ENCODE results near the gene GRP. TPM values are rescaled to one million over a fixed set of nuclear protein-coding genes. Genes with fewer than 3 reads are reported as not detected.

GRP gene
- total and polyA plus RNA-seq, 4 donors = not detected

- 9% methylated on average over 4 of the region's 4 CpGs for WGBS
- H3K9me3 ChIP-seq (ENCODE audit: control insufficient read depth in 4 of 4, low read length in 3 of 4) = no peaks in the 10 kb centered on the region
- no peak overlapping the region for H3K9ac ChIP-seq (ENCODE audit: low read depth in 1 of 2, low read length in 2 of 2)
- DNase-seq (ENCODE audit: low spot score) = no peak
- H3K4me3 ChIP-seq (ENCODE audit: low read depth in 1 of 3, low read length in 3 of 3) = no peak overlapping the region
- H3K27ac ChIP-seq (ENCODE audit: low read depth in 1 of 2, low read length in 2 of 2) = no peak overlapping the region
- peaks cover 5 to 28% (median 17%) of the 10 kb centered on the region in 4 donors for H3K27me3 ChIP-seq (ENCODE audit: control insufficient read depth in 4 of 4, insufficient read depth in 4 of 4, low read length in 3 of 4)
- H3K4me1 ChIP-seq (ENCODE audit: control insufficient read depth in 4 of 4, insufficient read depth in 4 of 4, low read length in 3 of 4) = peaks cover 8 to 33% (median 13%) of the 10 kb centered on the region in 4 donors
- no peak for TF ChIP-seq RAD21 (IDR thresholded peaks at IDR 0.05)
- TF ChIP-seq TAF1 (conservative IDR thresholded peaks at IDR 0.05) = no peak
- no peak for TF ChIP-seq FOXA2 (IDR thresholded peaks at IDR 0.05)
- TF ChIP-seq HNF4G (IDR thresholded peaks at IDR 0.05) = no peak
- TF ChIP-seq SP1 (IDR thresholded peaks at IDR 0.05) = no peak
- TF ChIP-seq FOXA1 (IDR thresholded peaks at IDR 0.05) = no peak
- TF ChIP-seq RXRA (IDR thresholded peaks at IDR 0.05) = no peak
- TF ChIP-seq MAX (IDR thresholded peaks at IDR 0.05) = no peak
- TF ChIP-seq EGR1 (IDR thresholded peaks at IDR 0.05; ENCODE audit: low read depth in 2 of 2) = no peak
- TF ChIP-seq ATF3 (IDR thresholded peaks at IDR 0.05) = no peak
- no peaks in the 10 kb centered on the region for H3K36me3 ChIP-seq (ENCODE audit: control insufficient read depth in 4 of 4, insufficient read depth in 3 of 4, low read depth in 1 of 4, low read length in 3 of 4)
These were observed 50.8 kb downstream of the GRP start for GRCh38 chr18:59270689-59271257.

- no peak for TF ChIP-seq FOXA2 (IDR thresholded peaks at IDR 0.05)
- TF ChIP-seq REST (IDR thresholded peaks at IDR 0.05) = no peak
- no peak for TF ChIP-seq GABPA (IDR thresholded peaks at IDR 0.05 in 1 of 2, conservative IDR thresholded peaks at IDR 0.05 in 1 of 2)
- H3K9me3 ChIP-seq (ENCODE audit: control insufficient read depth in 4 of 4, low read length in 3 of 4) = no peaks in the 10 kb centered on the region
- H3K27me3 ChIP-seq (ENCODE audit: control insufficient read depth in 4 of 4, insufficient read depth in 4 of 4, low read length in 3 of 4) = peaks cover 5 to 28% (median 19%) of the 10 kb centered on the region in 4 donors
- no peak overlapping the region for H3K4me3 ChIP-seq (ENCODE audit: low read depth in 1 of 3, low read length in 3 of 3)
- no peak overlapping the region for H3K9ac ChIP-seq (ENCODE audit: low read depth in 1 of 2, low read length in 2 of 2)
- DNase-seq (ENCODE audit: low spot score) = no peak
- 15% methylated on average over 14 of the region's 14 CpGs for WGBS
- no peaks in the 10 kb centered on the region for H3K36me3 ChIP-seq (ENCODE audit: control insufficient read depth in 4 of 4, insufficient read depth in 3 of 4, low read depth in 1 of 4, low read length in 3 of 4)
- H3K4me1 ChIP-seq (ENCODE audit: control insufficient read depth in 4 of 4, insufficient read depth in 4 of 4, low read length in 3 of 4) = peaks cover 8 to 33% (median 13%) of the 10 kb centered on the region in 4 donors
- no peak overlapping the region for H3K27ac ChIP-seq (ENCODE audit: low read depth in 1 of 2, low read length in 2 of 2)
These were observed 51.8 kb downstream of the GRP start for GRCh38 chr18:59271606-59272220.

DNA sequence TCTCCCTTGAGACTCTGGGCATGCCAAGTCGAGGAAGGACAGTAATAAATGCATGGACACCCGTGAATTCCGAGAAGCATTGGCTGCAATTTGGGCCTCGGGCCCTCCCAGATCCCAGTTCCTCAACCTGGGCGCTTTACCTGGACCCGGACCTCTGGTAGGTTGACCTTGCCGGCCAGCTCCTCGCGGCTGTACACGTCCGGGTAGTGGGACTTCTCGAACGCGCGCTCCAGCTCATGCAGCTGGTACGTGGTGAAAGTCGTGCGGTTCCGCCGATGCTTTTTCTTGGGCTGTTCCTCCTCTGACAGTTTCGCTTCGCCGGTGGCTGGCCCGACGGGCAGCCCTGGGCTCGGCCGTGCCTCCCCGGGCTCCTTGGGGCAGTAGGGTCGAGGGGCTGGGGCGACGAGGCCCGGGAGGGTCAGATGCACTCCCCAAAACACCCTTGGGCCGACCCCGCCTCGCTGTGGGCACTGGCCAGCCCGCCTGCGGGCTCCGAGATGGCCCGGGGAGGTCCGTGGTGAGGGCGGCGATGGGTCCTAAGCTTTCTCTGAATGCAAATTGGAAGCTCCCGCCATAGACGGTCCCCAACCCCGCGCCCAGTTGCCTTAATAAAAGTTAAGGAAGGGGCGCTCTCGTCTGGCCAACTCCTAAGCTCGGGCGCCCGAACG is 52.4 kb downstream of the GRP start:
- WGBS = 4% methylated on average over 52 of the region's 52 CpGs
- Histone ChIP-seq H3K4me3 (ENCODE audit: low read depth in 1 of 3, low read length in 3 of 3) (peak overlapping the region in 2 of 3 donors; percentile 26 to 37), H3K4me1 (ENCODE audit: control insufficient read depth in 4 of 4, insufficient read depth in 4 of 4, low read length in 3 of 4) (peaks cover 8 to 33% (median 13%) of the 10 kb centered on the region in 4 donors), H3K9me3 (ENCODE audit: control insufficient read depth in 4 of 4, low read length in 3 of 4) (no peaks in the 10 kb centered on the region), H3K27me3 (ENCODE audit: control insufficient read depth in 4 of 4, insufficient read depth in 4 of 4, low read length in 3 of 4) (peaks cover 5 to 25% (median 16%) of the 10 kb centered on the region in 4 donors), H3K27ac (ENCODE audit: low read depth in 1 of 2, low read length in 2 of 2) (no peak overlapping the region), H3K9ac (ENCODE audit: low read depth in 1 of 2, low read length in 2 of 2) (no peak overlapping the region), H3K36me3 (ENCODE audit: control insufficient read depth in 4 of 4, insufficient read depth in 3 of 4, low read depth in 1 of 4, low read length in 3 of 4) (no peaks in the 10 kb centered on the region)
- no peak for TF ChIP-seq FOXA2 (IDR thresholded peaks at IDR 0.05)
- TF ChIP-seq JUND (IDR thresholded peaks at IDR 0.05) = no peak
- TF ChIP-seq HNF4G (IDR thresholded peaks at IDR 0.05) = no peak
- TF ChIP-seq EGR1 (IDR thresholded peaks at IDR 0.05; ENCODE audit: low read depth in 2 of 2) = no peak
- TF ChIP-seq, protein P1, sequence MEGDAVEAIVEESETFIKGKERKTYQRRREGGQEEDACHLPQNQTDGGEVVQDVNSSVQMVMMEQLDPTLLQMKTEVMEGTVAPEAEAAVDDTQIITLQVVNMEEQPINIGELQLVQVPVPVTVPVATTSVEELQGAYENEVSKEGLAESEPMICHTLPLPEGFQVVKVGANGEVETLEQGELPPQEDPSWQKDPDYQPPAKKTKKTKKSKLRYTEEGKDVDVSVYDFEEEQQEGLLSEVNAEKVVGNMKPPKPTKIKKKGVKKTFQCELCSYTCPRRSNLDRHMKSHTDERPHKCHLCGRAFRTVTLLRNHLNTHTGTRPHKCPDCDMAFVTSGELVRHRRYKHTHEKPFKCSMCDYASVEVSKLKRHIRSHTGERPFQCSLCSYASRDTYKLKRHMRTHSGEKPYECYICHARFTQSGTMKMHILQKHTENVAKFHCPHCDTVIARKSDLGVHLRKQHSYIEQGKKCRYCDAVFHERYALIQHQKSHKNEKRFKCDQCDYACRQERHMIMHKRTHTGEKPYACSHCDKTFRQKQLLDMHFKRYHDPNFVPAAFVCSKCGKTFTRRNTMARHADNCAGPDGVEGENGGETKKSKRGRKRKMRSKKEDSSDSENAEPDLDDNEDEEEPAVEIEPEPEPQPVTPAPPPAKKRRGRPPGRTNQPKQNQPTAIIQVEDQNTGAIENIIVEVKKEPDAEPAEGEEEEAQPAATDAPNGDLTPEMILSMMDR (IDR thresholded peaks at IDR 0.05; ENCODE audit: low read depth, low read length, missing input control) = no peak
- no peak for TF ChIP-seq FOXA1 (IDR thresholded peaks at IDR 0.05)
- no peak for TF ChIP-seq GABPA (IDR thresholded peaks at IDR 0.05 in 1 of 2, conservative IDR thresholded peaks at IDR 0.05 in 1 of 2)
- TF ChIP-seq HNF4A (conservative IDR thresholded peaks at IDR 0.05) = no peak
- no peak for TF ChIP-seq RXRA (IDR thresholded peaks at IDR 0.05)
- no peak for DNase-seq (ENCODE audit: low spot score)
